CD4-positive, alpha-beta memory T cell (primary cell): Measurements from ENCODE around the gene ZNF57. TPM values are rescaled to one million over a fixed set of nuclear protein-coding genes. Genes with fewer than 3 reads are reported as not detected.
"Not testable (repeated sequence)": the region's sequence is repeated elsewhere in the genome, so short reads cannot be mapped to it uniquely, and the experiment has no call there.

Source experiments
- CTCF ChIA-PET: fragments of 350-600 bp; sonication (Branson Sonifier 250); formaldehyde crosslinking; loops from one replicate; lab custom pipeline; 2021; ENCODE audit warnings: inconsistent platforms; ENCODE audit not compliant: partially characterized antibody; lab: Charles Lee
- POLR2A ChIA-PET: fragments of 350-600 bp; sonication (Branson Sonifier 250); formaldehyde crosslinking; loops from one replicate; lab custom pipeline; 2021; ENCODE audit not compliant: partially characterized antibody; lab: Charles Lee
- DNase-seq, 5 donors: peaks; one replicate each; pipeline versions ENCODE4 v3.0.0 to v3.0.0-alpha.2; 2020 to 2022; ENCODE audit warnings: mixed read lengths in 1 of 5
- H3K27ac ChIP-seq: one replicate; pipeline ENCODE4 v1.7.0; 2013; ENCODE audit warnings: low read depth, low read length
- H3K27me3 ChIP-seq: 2 replicates; pipeline ENCODE4 v1.7.0; 2013; ENCODE audit warnings: mild to moderate bottlenecking, low read length, moderate library complexity; ENCODE audit not compliant: insufficient read depth
- H3K36me3 ChIP-seq: 2 replicates; pipeline ENCODE4 v1.7.0; 2013; ENCODE audit warnings: mild to moderate bottlenecking, low read length, moderate library complexity; ENCODE audit not compliant: insufficient read depth
- H3K4me1 ChIP-seq: 2 replicates; pipeline ENCODE4 v1.7.0; 2013; ENCODE audit warnings: mild to moderate bottlenecking, low read length, moderate library complexity; ENCODE audit not compliant: insufficient read depth
- H3K4me3 ChIP-seq, 2 donors: one replicate each; pipeline ENCODE4 v1.7.0; 2013; ENCODE audit warnings: low read length in 2 of 2, mild to moderate bottlenecking in 1 of 2
- H3K9me3 ChIP-seq, 2 donors: one replicate each; pipeline ENCODE4 v1.7.0; 2013; ENCODE audit warnings: low read length in 2 of 2, control low read depth in 1 of 2; ENCODE audit not compliant: control insufficient read depth in 1 of 2
- H3K27ac Mint-ChIP-seq, 7 donors: one replicate each; pipeline ENCODE4 v1.8.0; 2020 to 2021; ENCODE audit warnings: mixed read lengths in 7 of 7, mild to moderate bottlenecking in 6 of 7, inconsistent platforms in 3 of 7, moderate library complexity in 3 of 7
- H3K27me3 Mint-ChIP-seq, 2 donors: one replicate each; pipeline ENCODE4 v1.8.0; 2020 to 2021; ENCODE audit warnings: mixed read lengths in 2 of 2
- H3K36me3 Mint-ChIP-seq, 2 donors: one replicate each; pipeline ENCODE4 v1.8.0; 2020 to 2021; ENCODE audit warnings: mixed read lengths in 2 of 2, inconsistent platforms in 1 of 2, mild to moderate bottlenecking in 1 of 2
- H3K4me1 Mint-ChIP-seq, 4 donors: one replicate each; pipeline ENCODE4 v1.8.0; 2020 to 2021; ENCODE audit warnings: mixed read lengths in 4 of 4, mild to moderate bottlenecking in 1 of 4
- H3K4me3 Mint-ChIP-seq, 8 donors: one replicate each; pipeline ENCODE4 v1.8.0; 2020 to 2021; ENCODE audit warnings: mixed read lengths in 8 of 8, mild to moderate bottlenecking in 7 of 8, moderate library complexity in 6 of 8, inconsistent platforms in 3 of 8
- H3K9me3 Mint-ChIP-seq, 8 donors: one replicate each; pipeline ENCODE4 v1.8.0; 2020 to 2021; ENCODE audit warnings: mixed read lengths in 8 of 8, mild to moderate bottlenecking in 5 of 8, inconsistent platforms in 3 of 8, moderate library complexity in 1 of 8
- intact Hi-C: fragments of 100-400 bp; cut with micrococcal nuclease; formaldehyde crosslinking; loops from one replicate; pipeline ENCODE4 v1.15.1; 2023
- polyA plus RNA-seq, 2 donors: library from polyadenylated mRNA; unstranded; fragments of 300-500 nt; fragmentation: Illumina TruSeq; gene quantifications; one replicate each; pipeline ENCODE4 v1.2.3, GENCODE V29; 2021
- total RNA-seq, 2 experiments: library from RNA; stranded (reverse); gene quantifications; one replicate each; pipeline ENCODE4 v1.2.3, GENCODE V29; 2021

ZNF57 gene
- total and polyA plus RNA-seq, 4 experiments from 2014 or later = 2.1 to 4.7 (median 4.2) TPM

- H3K9me3 ChIP-seq = no peaks in the 10 kb centered on the region
- no peak for DNase-seq
- ChIA-PET CTCF (no interaction called here), POLR2A (no interaction called here)
- no peak overlapping the region for H3K27ac ChIP-seq
- Mint-ChIP-seq H3K27ac (no peak overlapping the region), H3K36me3 (no peaks in the 10 kb centered on the region), H3K4me3 (no peak overlapping the region), H3K27me3 (peaks cover 6% of the 10 kb centered on the region in 2 donors), H3K4me1 (peaks cover 0 to 4% (median under 1%) of the 10 kb centered on the region in 4 donors), H3K9me3 (peaks cover 0 to 5% (median 0%) of the 10 kb centered on the region in 8 donors)
- no peaks in the 10 kb centered on the region for H3K4me1 ChIP-seq
- no peak overlapping the region for H3K4me3 ChIP-seq
- intact Hi-C loops = no loop called here
- H3K27me3 ChIP-seq = no peaks in the 10 kb centered on the region
- H3K36me3 ChIP-seq = no peaks in the 10 kb centered on the region
Observed at GRCh38 chr19:2863816-2864215, 36.9 kb upstream of the ZNF57 start.

GRCh38 chr19:2865334-2866100 lies 35.2 kb upstream of the ZNF57 start:
- Mint-ChIP-seq H3K36me3 (no peaks in the 10 kb centered on the region), H3K9me3 (no peaks in the 10 kb centered on the region), H3K27me3 (peaks cover 6% of the 10 kb centered on the region in 2 donors), H3K4me3 (no peak overlapping the region), H3K4me1 (peaks cover 0 to 2% (median 0%) of the 10 kb centered on the region in 4 donors), H3K27ac (no peak overlapping the region)
- CTCF ChIA-PET = interaction anchor here (1.8 kb wide), 1 partner anchor 25 kb away, joined by 4 read pairs; the partner anchor contains the start of gene ZNF555
- no peak for DNase-seq
- Histone ChIP-seq H3K27ac (no peak overlapping the region), H3K4me3 (no peak overlapping the region), H3K9me3 (no peaks in the 10 kb centered on the region), H3K4me1 (no peaks in the 10 kb centered on the region), H3K27me3 (no peaks in the 10 kb centered on the region), H3K36me3 (no peaks in the 10 kb centered on the region)
- POLR2A ChIA-PET = no interaction called here
- intact Hi-C loops = no loop called here

DNA sequence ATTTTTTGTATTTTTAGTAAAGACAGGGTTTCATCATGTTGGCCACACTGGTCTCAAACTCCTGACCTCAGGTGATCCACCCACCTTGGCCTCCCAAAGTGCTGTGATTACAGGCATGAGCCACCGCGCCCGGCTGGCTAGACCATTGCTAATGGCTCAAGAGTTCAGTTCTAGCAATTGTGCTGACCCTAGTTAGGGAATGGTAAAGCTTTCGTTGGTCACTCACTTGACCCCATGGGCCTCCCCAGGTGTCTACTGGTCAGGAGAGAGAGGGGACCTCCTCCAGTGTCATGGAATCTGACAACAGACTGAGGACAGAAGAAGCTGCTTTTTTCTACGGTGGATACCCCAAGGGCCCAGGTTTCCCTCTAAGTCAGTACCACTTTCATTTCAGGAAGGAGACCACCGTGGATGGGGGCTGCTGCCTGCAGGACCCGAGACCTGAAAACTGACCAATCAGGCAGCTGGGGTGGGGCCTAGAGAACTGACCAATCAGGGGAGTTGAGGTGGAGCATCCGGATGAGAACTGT lies 34.2 kb upstream of the ZNF57 start:
- H3K36me3 Mint-ChIP-seq = no peaks in the 10 kb centered on the region
- intact Hi-C loops = no loop called here
- Histone ChIP-seq H3K9me3 (no peaks in the 10 kb centered on the region), H3K27ac (no peak overlapping the region), H3K4me1 (no peaks in the 10 kb centered on the region), H3K36me3 (no peaks in the 10 kb centered on the region), H3K27me3 (no peaks in the 10 kb centered on the region), H3K4me3 (no peak overlapping the region)
- POLR2A ChIA-PET = no interaction called here
- H3K27me3 Mint-ChIP-seq = peaks cover 6% of the 10 kb centered on the region in 2 donors
- no peak overlapping the region for H3K27ac Mint-ChIP-seq
- H3K9me3 Mint-ChIP-seq = peaks cover 0 to 2% (median 0%) of the 10 kb centered on the region in 8 donors
- H3K4me3 Mint-ChIP-seq = no peak overlapping the region
- peaks cover 0 to 2% (median 1%) of the 10 kb centered on the region in 4 donors for H3K4me1 Mint-ChIP-seq
- CTCF ChIA-PET = interaction anchor here (0.6 to 1.8 kb wide), 4 partner anchors 26 to 1028 kb away, joined by 3 to 4 read pairs (median 4); partner anchors contain the start of gene ZNF555
- DNase-seq = no peak

- Mint-ChIP-seq H3K9me3 (peaks cover 0 to 2% (median 0%) of the 10 kb centered on the region in 8 donors), H3K27me3 (peaks cover 6% of the 10 kb centered on the region in 2 donors), H3K27ac (no peak within 1 kb of the TSS), H3K4me1 (peaks cover 0 to 4% (median 2%) of the 10 kb centered on the region in 4 donors), H3K36me3 (no peaks in the 10 kb centered on the region), H3K4me3 (no peak within 1 kb of the TSS)
- no peaks in the 10 kb centered on the region for H3K27me3 ChIP-seq
- DNase-seq = no peak
- ChIA-PET CTCF (interaction anchor here (0.6 to 1.0 kb wide), 3 partner anchors 48 to 1029 kb away, joined by 3 to 4 read pairs (median 3); no protein-coding TSS in a partner anchor), POLR2A (no interaction called here)
- H3K4me3 ChIP-seq = no peak within 1 kb of the TSS
- intact Hi-C loops = no loop called here
- H3K4me1 ChIP-seq = no peaks in the 10 kb centered on the region
- H3K36me3 ChIP-seq = no peaks in the 10 kb centered on the region
- H3K9me3 ChIP-seq = no peaks in the 10 kb centered on the region
- H3K27ac ChIP-seq = no peak within 1 kb of the TSS
Observed at GRCh38 chr19:2867025-2867991, 33.4 kb upstream of the ZNF57 start, which contains the start of gene ZNF556. Gene ZNF556, plus strand, starts transcription at chr19:2867335. Its CDS starts 87 bp downstream, at chr19:2867422.

GRCh38 chr19:2869618-2870017 lies 31.1 kb upstream of the ZNF57 start:
- Histone ChIP-seq H3K4me3 (no peak overlapping the region), H3K36me3 (no peaks in the 10 kb centered on the region), H3K9me3 (no peaks in the 10 kb centered on the region), H3K4me1 (no peaks in the 10 kb centered on the region), H3K27ac (no peak overlapping the region), H3K27me3 (no peaks in the 10 kb centered on the region)
- ChIA-PET CTCF (interaction anchor here (1.5 to 1.7 kb wide), 2 partner anchors 51 to 221 kb away, joined by 4 read pairs; no protein-coding TSS in a partner anchor), POLR2A (no interaction called here)
- H3K9me3 Mint-ChIP-seq = peaks cover 0 to 2% (median 0%) of the 10 kb centered on the region in 8 donors
- peak overlapping the region in 2 of 7 donors; percentile 17 to 68 for H3K27ac Mint-ChIP-seq
- peaks cover 0 to 4% (median under 1%) of the 10 kb centered on the region in 4 donors for H3K4me1 Mint-ChIP-seq
- peaks cover 6% of the 10 kb centered on the region in 2 donors for H3K27me3 Mint-ChIP-seq
- no peaks in the 10 kb centered on the region for H3K36me3 Mint-ChIP-seq
- no peak for DNase-seq
- intact Hi-C loops = no loop called here
- no peak overlapping the region for H3K4me3 Mint-ChIP-seq

- ChIA-PET POLR2A (interaction anchor here (0.6 kb wide), 1 partner anchor 47 kb away, joined by 3 read pairs; no protein-coding TSS in a partner anchor), CTCF (interaction anchor here (1.1 to 5.6 kb wide), 4 partner anchors 36 to 224 kb away, joined by 3 to 31 read pairs (median 3); no protein-coding TSS in a partner anchor)
- H3K36me3 ChIP-seq, H3K36me3 Mint-ChIP-seq, H3K4me1 ChIP-seq, H3K9me3 ChIP-seq, H3K27me3 ChIP-seq, H3K27ac Mint-ChIP-seq, H3K4me3 ChIP-seq, H3K27ac ChIP-seq, H3K4me1 Mint-ChIP-seq, H3K4me3 Mint-ChIP-seq, H3K27me3 Mint-ChIP-seq: not testable (repeated sequence)
- H3K9me3 Mint-ChIP-seq = peaks cover 0 to 17% (median 7%) of the 10 kb centered on the region in 8 donors
- intact Hi-C loops = loop anchor here (1.0 kb wide), 1 partner anchor 53 kb away; the partner anchor contains the start of gene ZNF554
- DNase-seq = peak in 3 of 5 donors; percentile 4 to 24 (median 24)
Observed at GRCh38 chr19:2872175-2872574, 28.6 kb upstream of the ZNF57 start.
